Activated T-cell treated with anti-CD3 and anti-CD28 coated beads, Interleukin-2, amount 50 U/mL, for 24 hours (primary cell): ENCODE data around the gene CDC123.
A peak's percentile ranks its signal among the peaks of the same experiment; 100 is the strongest.
"Not testable (repeated sequence)": the region's sequence is repeated elsewhere in the genome, so short reads cannot be mapped to it uniquely, and the experiment has no call there.

Experiments used
- DNase-seq: peaks from one replicate; pipeline ENCODE4 v3.0.0-alpha.2; 2020
- H3K27ac Mint-ChIP-seq: 2 replicates; pipeline ENCODE4 v1.8.0; 2020; ENCODE audit warnings: mild to moderate bottlenecking, mixed read lengths
- H3K27me3 Mint-ChIP-seq: 2 replicates; pipeline ENCODE4 v1.8.0; 2020; ENCODE audit warnings: mixed read lengths
- H3K36me3 Mint-ChIP-seq: 2 replicates; pipeline ENCODE4 v1.8.0; 2020; ENCODE audit warnings: low read depth, mixed read lengths
- H3K4me1 Mint-ChIP-seq: 2 replicates; pipeline ENCODE4 v1.8.0; 2020; ENCODE audit warnings: low read depth, mixed read lengths
- H3K4me3 Mint-ChIP-seq: 2 replicates; pipeline ENCODE4 v1.8.0; 2020; ENCODE audit warnings: mild to moderate bottlenecking, moderate library complexity, mixed read lengths
- H3K9me3 Mint-ChIP-seq: 2 replicates; pipeline ENCODE4 v1.8.0; 2020; ENCODE audit warnings: mixed read lengths

CDC123 gene

DNA sequence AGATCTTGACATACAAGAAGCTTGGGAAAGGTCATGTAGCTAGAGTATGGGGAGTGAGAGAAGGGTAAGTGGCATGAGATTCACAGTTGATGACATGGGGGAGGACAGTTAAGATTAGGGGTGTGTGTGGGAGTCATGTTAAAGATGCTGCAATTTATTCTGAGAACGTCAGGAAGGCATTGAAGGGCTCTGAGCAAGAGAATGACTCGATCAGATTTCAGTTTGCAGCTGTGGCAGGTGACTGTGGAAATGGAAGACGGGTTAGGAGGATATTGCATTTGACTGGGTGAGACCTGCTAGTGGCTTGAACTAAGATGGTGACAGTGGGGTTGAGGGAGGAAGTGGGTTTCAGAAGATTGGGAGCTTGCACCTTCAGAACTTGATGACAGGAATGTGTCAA lies 5.6 kb downstream of the CDC123 start:
- peaks cover 81% of the 10 kb centered on the region for H3K36me3 Mint-ChIP-seq
- peak overlapping the region; percentile 60 for H3K27ac Mint-ChIP-seq
- peak overlapping the region; percentile 6 for H3K4me3 Mint-ChIP-seq
- no peaks in the 10 kb centered on the region for H3K9me3 Mint-ChIP-seq
- DNase-seq, result no peak
- no peaks in the 10 kb centered on the region for H3K27me3 Mint-ChIP-seq
- peaks cover 57% of the 10 kb centered on the region for H3K4me1 Mint-ChIP-seq

DNA sequence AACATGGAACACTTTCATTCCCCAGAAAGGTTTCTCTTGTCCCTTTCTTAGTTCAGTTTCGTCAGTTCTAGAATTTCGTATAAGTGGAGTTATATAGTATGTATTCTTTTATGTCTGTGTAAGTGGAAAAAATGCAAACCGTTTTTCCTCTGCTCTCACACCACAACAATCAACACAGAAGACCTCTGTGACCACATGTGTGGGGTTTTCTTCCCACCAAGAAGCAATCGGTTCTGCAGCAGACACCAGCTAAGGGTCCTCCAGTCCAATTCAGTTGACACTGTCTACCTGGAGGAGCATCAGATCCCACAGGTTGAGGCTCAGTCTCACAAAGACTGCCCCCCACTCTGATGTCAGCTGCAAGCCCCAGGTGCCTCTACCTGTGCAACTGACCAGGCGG lies 6.2 kb downstream of the CDC123 start:
- Mint-ChIP-seq H3K27me3 (no peaks in the 10 kb centered on the region), H3K27ac (peak overlapping the region; percentile 28), H3K4me1 (peaks cover 58% of the 10 kb centered on the region), H3K4me3 (no peak overlapping the region), H3K36me3 (peaks cover 83% of the 10 kb centered on the region), H3K9me3 (no peaks in the 10 kb centered on the region)
- no peak for DNase-seq

DNA sequence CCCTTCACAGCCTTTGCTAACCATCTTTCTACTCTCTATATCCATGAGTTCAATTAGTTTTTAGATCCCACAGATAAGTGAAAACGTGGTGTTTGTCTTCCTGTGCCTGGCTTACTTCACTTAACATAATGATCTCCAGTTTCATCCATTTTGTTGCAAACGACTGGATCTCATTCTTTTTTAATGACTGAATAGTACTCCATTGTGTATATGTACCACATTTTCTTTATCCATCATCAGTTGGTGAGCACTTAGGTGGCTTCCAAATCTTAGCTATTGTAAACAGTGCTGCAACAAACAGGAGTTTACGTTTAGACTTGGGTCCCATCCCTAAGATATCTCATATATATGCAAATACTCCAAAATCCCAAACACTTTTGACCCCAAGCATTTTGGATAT lies 9.1 kb downstream of the CDC123 start:
- no peak for DNase-seq
- Mint-ChIP-seq H3K27ac (no peak overlapping the region), H3K9me3 (no peaks in the 10 kb centered on the region), H3K27me3 (no peaks in the 10 kb centered on the region), H3K4me3 (no peak overlapping the region), H3K4me1 (peaks cover 51% of the 10 kb centered on the region), H3K36me3 (peaks cover 91% of the 10 kb centered on the region)

DNA sequence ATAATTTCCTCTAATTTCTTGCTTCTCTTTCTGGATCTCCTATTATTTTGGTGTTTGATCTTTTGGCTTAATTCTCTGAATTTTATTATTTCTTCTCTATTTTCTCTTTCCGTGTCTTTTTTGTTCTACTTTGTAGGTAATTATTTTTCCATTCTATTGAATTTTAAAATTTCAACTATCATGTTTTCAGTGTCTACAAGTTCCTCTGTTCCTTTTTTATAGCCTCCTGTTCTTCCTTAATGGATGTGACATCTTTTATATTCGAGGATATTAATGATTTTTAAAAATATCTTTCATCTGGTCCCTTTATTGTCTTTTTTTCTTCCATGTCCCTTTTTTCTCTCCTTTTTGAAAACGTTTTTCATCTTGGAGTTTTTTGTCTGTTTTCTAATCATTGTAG lies 11.1 kb downstream of the CDC123 start:
- no peak for DNase-seq
- Mint-ChIP-seq H3K4me3 (no peak overlapping the region), H3K4me1 (peaks cover 36% of the 10 kb centered on the region), H3K9me3 (no peaks in the 10 kb centered on the region), H3K27ac (peak overlapping the region; percentile 5), H3K36me3 (peaks cover 94% of the 10 kb centered on the region), H3K27me3 (no peaks in the 10 kb centered on the region)

DNA sequence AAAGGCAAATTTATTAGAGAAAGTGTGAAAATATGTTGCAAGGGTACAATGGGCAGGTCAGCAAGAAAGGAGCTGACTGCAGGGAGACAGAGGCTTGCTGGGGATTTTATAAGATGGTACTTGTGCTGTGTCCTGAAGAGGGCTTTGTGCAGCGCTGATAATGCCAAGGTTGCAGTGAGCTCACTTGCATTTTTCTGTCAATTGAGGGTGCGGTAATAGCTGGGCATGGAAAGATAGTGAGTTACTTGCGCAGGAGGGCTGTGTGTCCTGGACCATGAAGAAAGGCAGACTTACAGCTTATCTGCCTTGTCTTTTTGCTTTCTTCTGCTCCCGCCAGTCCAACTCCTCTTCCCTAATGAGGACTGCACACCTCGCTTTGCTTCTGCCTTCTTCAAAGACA lies 12.5 kb downstream of the CDC123 start:
- Mint-ChIP-seq H3K4me3 (no peak overlapping the region), H3K36me3 (peaks cover 94% of the 10 kb centered on the region), H3K27me3 (no peaks in the 10 kb centered on the region), H3K27ac (peak overlapping the region; percentile 69), H3K4me1 (peaks cover 23% of the 10 kb centered on the region), H3K9me3 (no peaks in the 10 kb centered on the region)
- no peak for DNase-seq

DNA sequence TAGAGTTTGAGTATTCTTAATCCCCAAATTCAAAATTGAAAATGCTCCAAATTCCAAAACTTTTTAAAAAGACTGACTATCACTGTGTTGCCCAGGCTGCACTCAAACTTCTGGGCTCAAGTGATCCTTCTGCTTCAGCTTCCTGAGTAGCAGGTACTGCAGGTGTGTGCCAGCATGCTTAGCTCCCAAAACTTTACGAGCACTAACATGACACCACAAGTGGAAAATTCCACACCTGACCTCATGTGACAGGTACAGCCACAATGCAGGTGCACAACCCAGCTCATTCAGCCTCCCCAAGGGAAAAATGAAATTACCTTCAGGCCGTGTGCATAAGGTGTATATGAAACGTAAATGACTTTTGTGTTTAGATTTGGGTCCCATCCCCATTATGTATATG lies 16.5 kb downstream of the CDC123 start:
- Mint-ChIP-seq H3K27ac (no peak overlapping the region), H3K27me3 (no peaks in the 10 kb centered on the region), H3K9me3 (no peaks in the 10 kb centered on the region), H3K4me3 (no peak overlapping the region), H3K36me3 (peaks cover 93% of the 10 kb centered on the region), H3K4me1 (peaks cover 23% of the 10 kb centered on the region)
- DNase-seq, result no peak

DNA sequence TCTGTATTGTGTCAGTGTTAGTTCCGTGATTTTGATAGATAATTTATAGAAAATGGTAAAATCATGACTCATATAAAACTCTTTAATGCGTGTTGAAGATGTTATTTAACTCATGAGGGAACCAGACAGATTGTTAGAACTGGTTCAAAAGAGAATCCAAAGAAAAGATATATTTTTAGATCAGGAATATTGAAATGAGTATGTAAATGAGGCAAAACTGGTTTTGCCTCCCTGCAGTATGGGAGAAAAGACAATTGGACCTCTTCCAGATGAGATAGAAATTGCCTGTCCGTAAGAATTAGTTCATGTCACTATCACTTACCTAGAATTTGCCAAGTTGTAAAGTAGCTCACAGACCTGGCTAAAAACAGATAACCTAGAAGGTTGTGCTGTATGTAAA lies 17.6 kb downstream of the CDC123 start:
- no peak for DNase-seq
- H3K36me3 Mint-ChIP-seq, result peaks cover 88% of the 10 kb centered on the region
- H3K4me3 Mint-ChIP-seq, result no peak overlapping the region
- H3K9me3 Mint-ChIP-seq, result no peaks in the 10 kb centered on the region
- no peak overlapping the region for H3K27ac Mint-ChIP-seq
- no peaks in the 10 kb centered on the region for H3K27me3 Mint-ChIP-seq
- peaks cover 16% of the 10 kb centered on the region for H3K4me1 Mint-ChIP-seq

DNA sequence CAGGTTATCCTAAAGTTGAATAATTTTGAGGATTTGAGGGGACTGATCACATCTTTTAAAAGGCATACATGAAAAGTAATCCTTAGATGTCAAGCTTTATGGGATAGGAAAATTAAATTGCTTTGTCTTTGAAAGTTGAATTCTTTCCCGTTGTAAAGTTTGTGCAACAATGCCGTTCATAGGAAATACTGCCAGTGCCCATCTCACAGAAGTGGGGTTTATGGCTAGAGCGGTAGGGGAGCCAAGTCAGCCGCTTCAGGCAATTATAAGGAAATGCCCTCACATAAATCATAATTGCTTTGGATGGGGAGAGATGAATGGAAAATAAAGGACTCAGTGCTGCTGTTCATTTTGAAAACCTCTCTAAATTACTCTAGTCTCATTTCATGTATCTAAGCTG lies 18.1 kb downstream of the CDC123 start:
- no peaks in the 10 kb centered on the region for H3K27me3 Mint-ChIP-seq
- H3K4me3 Mint-ChIP-seq, result no peak overlapping the region
- H3K36me3 Mint-ChIP-seq, result peaks cover 88% of the 10 kb centered on the region
- DNase-seq, result no peak
- peaks cover 14% of the 10 kb centered on the region for H3K4me1 Mint-ChIP-seq
- H3K27ac Mint-ChIP-seq, result peak overlapping the region; percentile 77
- no peaks in the 10 kb centered on the region for H3K9me3 Mint-ChIP-seq

DNA sequence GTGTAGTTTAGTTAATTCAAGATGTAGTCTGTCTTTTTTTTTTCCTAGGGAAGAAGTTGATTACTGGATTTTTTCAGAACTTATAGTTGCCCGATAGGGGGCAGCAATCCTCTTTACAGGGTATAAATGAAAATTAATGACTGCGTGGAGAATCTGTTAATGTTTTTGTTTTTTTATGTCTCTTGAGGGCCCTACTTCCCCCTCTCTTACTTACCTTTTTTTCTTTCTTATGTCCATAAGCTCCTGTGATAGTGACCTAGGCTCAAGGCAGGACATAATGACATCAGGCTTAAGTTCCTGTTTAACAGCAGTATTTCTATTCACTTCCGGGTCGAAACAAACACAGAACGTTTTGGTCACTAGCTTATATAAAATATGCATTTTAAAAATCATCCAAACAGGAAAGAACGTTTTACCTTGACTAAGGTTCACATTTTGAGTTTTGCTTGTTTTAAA lies 18.8 kb downstream of the CDC123 start:
- no peak for DNase-seq
- no peaks in the 10 kb centered on the region for H3K27me3 Mint-ChIP-seq
- H3K36me3 Mint-ChIP-seq, result peaks cover 88% of the 10 kb centered on the region
- no peaks in the 10 kb centered on the region for H3K9me3 Mint-ChIP-seq
- H3K4me3 Mint-ChIP-seq, result peak overlapping the region; percentile 24
- H3K4me1 Mint-ChIP-seq, result peaks cover 14% of the 10 kb centered on the region
- H3K27ac Mint-ChIP-seq, result peak overlapping the region; percentile 77

DNA sequence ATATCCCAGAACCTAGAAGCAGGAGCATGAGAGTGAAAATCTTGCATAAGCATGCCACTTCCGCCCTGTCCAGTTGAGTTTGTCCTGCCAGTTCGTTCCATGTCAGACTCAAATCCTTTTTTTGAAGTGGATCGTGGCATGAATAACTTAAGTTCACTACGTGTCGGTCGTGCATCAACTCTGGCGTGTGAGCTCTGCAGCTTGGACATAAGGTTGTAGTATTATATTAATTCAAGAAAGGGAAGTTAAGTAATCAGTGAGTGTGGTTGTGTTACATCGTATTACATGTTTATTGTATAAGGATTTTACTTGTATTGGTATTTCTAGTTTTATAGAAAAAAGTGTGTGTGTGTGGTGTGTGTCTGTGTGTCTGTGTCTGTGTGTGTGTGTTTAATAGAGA lies 23.0 kb downstream of the CDC123 start:
- H3K4me1 Mint-ChIP-seq, result peaks cover 18% of the 10 kb centered on the region
- H3K4me3 Mint-ChIP-seq, result no peak overlapping the region
- H3K9me3 Mint-ChIP-seq, result no peaks in the 10 kb centered on the region
- no peaks in the 10 kb centered on the region for H3K27me3 Mint-ChIP-seq
- H3K36me3 Mint-ChIP-seq, result peaks cover 82% of the 10 kb centered on the region
- DNase-seq, result no peak
- no peak overlapping the region for H3K27ac Mint-ChIP-seq

DNA sequence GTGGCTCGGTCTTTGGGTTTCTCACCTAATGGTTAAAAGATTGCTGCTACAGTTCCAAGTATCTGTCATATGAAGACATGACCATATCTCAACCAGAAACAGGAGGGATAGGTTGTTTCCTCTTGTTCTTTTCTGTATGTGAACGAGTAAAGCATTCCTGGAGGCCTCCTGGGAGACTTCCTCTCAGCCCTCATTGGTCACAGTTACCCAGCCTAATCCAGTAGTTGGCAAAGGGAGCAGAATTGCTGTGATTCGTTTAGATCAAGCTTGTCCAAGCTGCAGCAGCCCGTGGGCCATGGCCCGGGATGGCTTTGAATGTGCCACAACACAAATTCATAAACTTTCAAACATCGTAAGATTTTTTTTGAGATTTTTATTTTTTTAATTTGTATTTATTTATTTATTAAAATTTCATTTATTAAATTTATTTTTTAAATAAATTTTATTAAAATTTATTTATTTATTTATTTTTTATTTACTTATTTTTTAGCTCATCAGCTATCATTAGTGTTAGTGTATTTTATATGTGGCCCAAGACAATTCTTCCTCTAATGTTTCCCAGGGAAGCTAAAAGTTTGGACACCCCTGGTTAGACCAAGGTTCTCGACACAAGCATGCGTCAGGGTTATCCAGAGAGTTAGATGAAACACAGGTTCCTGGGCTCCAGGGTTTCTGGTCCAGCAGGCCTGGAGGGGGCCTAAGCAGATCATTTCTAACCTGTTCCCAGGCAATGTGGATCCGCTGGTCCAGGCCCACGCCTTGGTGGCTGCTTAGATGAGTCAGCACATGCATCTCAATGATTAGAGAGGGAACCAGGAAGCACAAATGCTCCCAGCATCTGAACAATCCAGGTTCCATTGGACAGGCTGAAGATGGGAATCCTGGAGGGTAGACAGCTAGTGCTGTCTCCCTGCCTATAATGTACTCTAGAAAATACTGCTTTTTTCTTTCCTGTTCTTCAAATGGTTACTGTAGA lies 25.6 kb downstream of the CDC123 start:
- DNase-seq, result no peak
- Mint-ChIP-seq H3K4me1 (peaks cover 5% of the 10 kb centered on the region), H3K27ac (peak overlapping the region; percentile 50), H3K9me3 (no peaks in the 10 kb centered on the region), H3K36me3 (peaks cover 83% of the 10 kb centered on the region), H3K4me3 (no peak overlapping the region), H3K27me3 (no peaks in the 10 kb centered on the region)

DNA sequence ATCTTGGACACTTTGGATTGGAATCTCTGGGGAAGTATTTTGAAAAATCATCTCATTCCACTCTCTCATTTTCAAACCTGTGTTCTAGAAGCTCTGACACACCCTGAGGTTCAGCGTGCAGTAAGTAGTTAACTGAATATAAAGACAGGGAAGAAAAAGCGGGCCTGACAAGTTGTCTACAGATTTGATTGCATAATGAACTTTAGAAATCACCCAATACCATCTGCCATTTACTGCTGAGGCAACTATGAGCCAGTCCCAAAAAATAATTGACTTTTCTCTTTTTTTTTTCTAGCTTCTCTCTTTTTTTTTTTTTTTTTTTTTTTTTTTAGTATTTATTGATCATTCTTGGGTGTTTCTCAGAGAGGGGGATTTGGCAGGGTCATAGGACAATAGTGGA lies 29.5 kb downstream of the CDC123 start:
- Mint-ChIP-seq H3K27ac (no peak overlapping the region), H3K27me3 (no peaks in the 10 kb centered on the region), H3K4me3 (no peak overlapping the region), H3K9me3 (no peaks in the 10 kb centered on the region), H3K4me1 (peaks cover 5% of the 10 kb centered on the region), H3K36me3 (peaks cover 85% of the 10 kb centered on the region)
- DNase-seq, result no peak

DNA sequence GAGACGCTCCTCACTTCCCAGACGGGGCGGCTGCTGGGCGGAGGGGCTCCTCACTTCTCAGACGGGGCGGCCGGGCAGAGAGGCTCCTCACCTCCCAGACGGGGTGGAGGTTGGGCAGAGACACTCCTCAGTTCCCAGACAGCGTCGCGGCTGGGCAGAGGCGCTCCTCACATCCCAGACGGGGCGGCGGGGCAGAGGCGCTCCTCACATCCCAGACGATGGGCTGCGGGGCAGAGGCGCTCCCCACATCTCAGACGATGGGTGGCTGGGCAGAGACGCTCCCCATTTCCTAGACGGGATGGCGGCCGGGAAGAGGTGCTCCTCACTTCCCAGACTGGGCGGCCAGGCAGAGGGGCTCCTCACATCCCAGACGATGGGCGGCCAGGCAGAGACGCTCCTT lies 30.4 kb downstream of the CDC123 start:
- not testable (repeated sequence) for H3K4me1 Mint-ChIP-seq, H3K27me3 Mint-ChIP-seq, H3K27ac Mint-ChIP-seq, DNase-seq, H3K4me3 Mint-ChIP-seq, H3K9me3 Mint-ChIP-seq
- H3K36me3 Mint-ChIP-seq, result peaks cover 87% of the 10 kb centered on the region

DNA sequence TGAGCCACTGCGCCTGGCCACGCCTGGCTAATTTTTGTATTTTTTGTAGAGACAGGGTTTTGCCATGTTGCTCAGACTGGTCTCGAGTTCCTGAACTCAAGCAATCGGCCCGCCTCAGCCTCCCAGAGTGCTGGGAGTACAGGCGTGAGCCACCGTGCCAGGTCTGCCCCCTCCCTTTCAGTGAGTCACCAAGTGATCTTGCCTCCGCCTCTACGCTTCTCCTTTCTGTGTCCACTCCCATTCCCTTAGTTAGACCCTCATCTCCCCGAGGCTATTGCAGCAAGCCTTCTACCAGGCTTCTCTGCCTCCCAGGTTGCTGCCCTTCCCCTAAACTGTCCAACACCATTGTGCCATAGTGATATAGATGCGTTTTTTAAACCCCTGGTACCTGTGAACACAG lies 32.9 kb downstream of the CDC123 start:
- no peaks in the 10 kb centered on the region for H3K4me1 Mint-ChIP-seq
- no peak for DNase-seq
- H3K9me3 Mint-ChIP-seq, result no peaks in the 10 kb centered on the region
- H3K27me3 Mint-ChIP-seq, result no peaks in the 10 kb centered on the region
- H3K27ac Mint-ChIP-seq, result no peak overlapping the region
- peaks cover 88% of the 10 kb centered on the region for H3K36me3 Mint-ChIP-seq
- H3K4me3 Mint-ChIP-seq, result no peak overlapping the region

DNA sequence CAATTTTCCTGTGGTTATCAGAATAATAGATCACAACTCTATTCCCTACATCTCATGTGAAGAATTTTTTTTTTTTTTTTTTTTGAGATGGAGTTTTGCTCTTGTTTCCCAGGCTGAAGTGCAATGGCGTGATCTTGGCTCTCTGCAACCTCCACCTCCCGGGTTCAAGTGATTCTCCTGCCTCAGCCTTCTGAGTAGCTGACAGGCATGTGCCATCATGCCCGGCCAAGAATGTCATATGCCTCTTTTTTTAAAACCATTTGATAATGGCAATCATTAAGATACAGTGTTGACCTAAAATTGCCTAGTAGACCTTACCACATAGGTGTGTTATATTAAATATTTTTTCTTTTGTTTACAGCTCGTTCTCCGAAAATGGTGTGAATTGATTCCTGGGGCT lies 38.7 kb downstream of the CDC123 start:
- not testable (repeated sequence) for H3K4me1 Mint-ChIP-seq, H3K9me3 Mint-ChIP-seq, H3K27me3 Mint-ChIP-seq, H3K27ac Mint-ChIP-seq, H3K4me3 Mint-ChIP-seq, DNase-seq
- H3K36me3 Mint-ChIP-seq, result peaks cover 90% of the 10 kb centered on the region
